ENCODE results near the gene CD81. TPM values are rescaled to one million over a fixed set of nuclear protein-coding genes. Genes with fewer than 3 reads are reported as not detected.

Gene CD81
- total RNA-seq, 4 donors from 2014 or later: 234 to 340 (median 277) TPM

- 88% methylated on average over 5 of the region's 15 CpGs for WGBS
Measured at GRCh38 chr11:2374456-2375201, 2.5 kb upstream of the CD81 start.

GRCh38 chr11:2375341-2375853 lies 1.7 kb upstream of the CD81 start:
- Histone ChIP-seq H3K36me3 (no peaks in the 10 kb centered on the region), H3K9me3 (no peaks in the 10 kb centered on the region), H3K27ac (no peak overlapping the region), H3K4me1 (peaks cover 29% of the 10 kb centered on the region), H3K4me3 (no peak overlapping the region), H3K27me3 (no peaks in the 10 kb centered on the region)
- no peak for TF ChIP-seq POLR2AphosphoS5 (IDR thresholded peaks at IDR 0.05)
- no peak for TF ChIP-seq EP300 (IDR thresholded peaks at IDR 0.05)
- no peak for TF ChIP-seq POLR2A (IDR thresholded peaks at IDR 0.05)
- TF ChIP-seq CTCF (IDR thresholded peaks at IDR 0.05): no peak
- DNase-seq (ENCODE audit: low spot score in 2 of 2): no peak
- WGBS: 67% methylated on average over 6 of the region's 6 CpGs

More at GRCh38 chr11:2374456-2375201, 2.5 kb upstream of the CD81 start:
- DNase-seq (ENCODE audit: low spot score in 2 of 2): no peak
- Histone ChIP-seq H3K9me3 (no peaks in the 10 kb centered on the region), H3K27ac (no peak overlapping the region), H3K4me1 (peaks cover 21% of the 10 kb centered on the region), H3K27me3 (no peaks in the 10 kb centered on the region), H3K4me3 (no peak overlapping the region), H3K36me3 (no peaks in the 10 kb centered on the region)
- no peak for TF ChIP-seq EP300 (IDR thresholded peaks at IDR 0.05)
- no peak for TF ChIP-seq POLR2A (IDR thresholded peaks at IDR 0.05)
- no peak for TF ChIP-seq CTCF (IDR thresholded peaks at IDR 0.05)
- TF ChIP-seq POLR2AphosphoS5 (IDR thresholded peaks at IDR 0.05): no peak

- H3K4me3 ChIP-seq: no peak overlapping the region
- H3K36me3 ChIP-seq: no peaks in the 10 kb centered on the region
- TF ChIP-seq EP300 (IDR thresholded peaks at IDR 0.05) (no peak), POLR2A (IDR thresholded peaks at IDR 0.05) (no peak), POLR2AphosphoS5 (IDR thresholded peaks at IDR 0.05) (no peak), CTCF (IDR thresholded peaks at IDR 0.05) (no peak)
- WGBS: 84% methylated on average over 14 of the region's 16 CpGs
- H3K27ac ChIP-seq: no peak overlapping the region
- no peaks in the 10 kb centered on the region for H3K27me3 ChIP-seq
- DNase-seq (ENCODE audit: low spot score in 2 of 2): peak in 1 of 2 donors; percentile 64
- H3K9me3 ChIP-seq: no peaks in the 10 kb centered on the region
- H3K4me1 ChIP-seq: peaks cover 36% of the 10 kb centered on the region
Measured at GRCh38 chr11:2375964-2376551, 1.1 kb upstream of the CD81 start.

GRCh38 chr11:2377511-2378443 lies 667 bp downstream of the CD81 start:
- WGBS: 0% methylated on average over 4 of the region's 88 CpGs
- peak in 1 of 2 donors; percentile 87 for DNase-seq (ENCODE audit: low spot score in 2 of 2)
- Histone ChIP-seq H3K27me3 (no peaks in the 10 kb centered on the region), H3K9me3 (no peaks in the 10 kb centered on the region), H3K4me3 (peak overlapping the region; percentile 99), H3K4me1 (peaks cover 53% of the 10 kb centered on the region), H3K27ac (peak overlapping the region; percentile 99), H3K36me3 (no peaks in the 10 kb centered on the region)
- no peak for TF ChIP-seq EP300 (IDR thresholded peaks at IDR 0.05)
- TF ChIP-seq CTCF (IDR thresholded peaks at IDR 0.05): no peak
- peak in 1 of 2 donors; percentile 43 for TF ChIP-seq POLR2A (IDR thresholded peaks at IDR 0.05)
- no peak for TF ChIP-seq POLR2AphosphoS5 (IDR thresholded peaks at IDR 0.05)

Data from suprapubic skin (tissue), 4 donors.